ENCODE data around the gene PALLD.
A peak's percentile ranks its signal among the peaks of the same experiment; 100 is the strongest.
"Not testable (repeated sequence)": the region's sequence is repeated elsewhere in the genome, so short reads cannot be mapped to it uniquely, and the experiment has no call there.

Gene PALLD

DNA sequence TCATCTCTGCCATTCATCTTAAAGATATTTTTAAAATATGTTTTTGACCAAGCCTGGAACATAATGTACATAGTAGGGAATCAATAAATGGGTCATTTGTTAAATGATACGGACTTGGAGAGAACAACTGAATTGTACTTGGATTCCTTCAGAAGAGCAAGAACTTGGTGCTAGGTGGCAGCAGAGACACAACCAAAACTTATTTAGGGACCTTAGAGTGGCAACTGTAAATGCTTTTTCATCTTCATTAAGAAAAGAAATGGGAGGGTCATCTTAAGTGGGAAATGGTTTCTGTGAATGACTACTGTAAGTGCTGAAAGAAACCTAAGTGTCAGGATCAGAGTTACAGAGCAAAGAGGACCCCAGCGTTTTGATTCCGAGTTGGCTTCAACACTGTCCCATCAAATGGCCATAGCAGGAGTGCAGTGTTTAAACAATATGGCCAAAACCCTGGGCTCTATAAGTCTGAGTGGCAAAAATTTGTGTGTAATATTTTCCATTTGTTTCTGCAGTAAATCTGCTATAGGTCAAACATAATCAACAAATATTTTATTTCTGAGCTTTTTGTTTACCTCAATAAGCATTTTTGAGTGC, 213.6 kb downstream of the PALLD start:
- peak; percentile 59 to 78 (median 66) for DNase-seq

DNA sequence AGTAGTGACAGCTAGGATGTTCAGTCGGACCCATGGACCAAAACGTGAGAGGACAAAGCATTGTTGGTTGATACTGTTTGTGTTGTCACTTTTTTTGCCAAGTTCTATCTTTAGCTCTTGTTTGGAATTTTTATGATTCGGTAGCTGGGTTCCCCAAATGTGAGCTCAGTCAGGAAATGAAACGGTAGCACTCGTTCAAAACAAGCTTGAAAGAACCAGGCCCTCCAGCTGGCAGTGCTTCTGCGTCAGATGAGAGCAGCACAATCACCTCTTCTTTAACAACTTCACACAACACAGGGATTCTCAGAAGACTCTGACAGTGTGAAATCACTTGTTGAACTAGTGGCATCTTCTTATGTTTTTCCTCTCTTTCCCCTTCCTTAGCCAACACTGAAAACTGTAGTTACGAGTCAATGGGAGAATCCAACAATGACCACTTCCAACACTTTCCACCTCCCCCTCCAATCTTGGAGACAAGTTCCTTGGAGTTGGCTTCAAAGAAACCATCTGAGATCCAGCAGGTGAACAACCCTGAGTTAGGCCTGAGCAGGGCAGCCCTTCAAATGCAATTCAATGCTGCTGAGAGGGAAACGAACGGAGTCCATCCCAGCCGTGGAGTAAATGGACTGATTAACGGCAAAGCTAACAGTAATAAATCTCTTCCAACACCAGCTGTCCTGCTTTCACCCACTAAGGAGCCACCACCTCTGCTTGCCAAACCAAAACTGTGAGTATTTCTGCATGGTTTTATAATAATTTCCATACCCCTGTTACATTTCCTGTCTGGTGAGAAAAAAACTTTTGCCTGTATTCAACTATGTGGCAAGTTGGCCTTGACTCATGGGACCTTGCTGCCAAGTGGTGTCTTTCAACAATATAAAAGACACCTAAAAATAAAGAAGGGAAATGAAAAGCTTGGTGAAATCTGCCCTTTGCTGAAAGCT, 214.6 kb downstream of the PALLD start:
- DNase-seq = peak in 3 of 4 experiments; percentile 41 to 63 (median 43)

DNA sequence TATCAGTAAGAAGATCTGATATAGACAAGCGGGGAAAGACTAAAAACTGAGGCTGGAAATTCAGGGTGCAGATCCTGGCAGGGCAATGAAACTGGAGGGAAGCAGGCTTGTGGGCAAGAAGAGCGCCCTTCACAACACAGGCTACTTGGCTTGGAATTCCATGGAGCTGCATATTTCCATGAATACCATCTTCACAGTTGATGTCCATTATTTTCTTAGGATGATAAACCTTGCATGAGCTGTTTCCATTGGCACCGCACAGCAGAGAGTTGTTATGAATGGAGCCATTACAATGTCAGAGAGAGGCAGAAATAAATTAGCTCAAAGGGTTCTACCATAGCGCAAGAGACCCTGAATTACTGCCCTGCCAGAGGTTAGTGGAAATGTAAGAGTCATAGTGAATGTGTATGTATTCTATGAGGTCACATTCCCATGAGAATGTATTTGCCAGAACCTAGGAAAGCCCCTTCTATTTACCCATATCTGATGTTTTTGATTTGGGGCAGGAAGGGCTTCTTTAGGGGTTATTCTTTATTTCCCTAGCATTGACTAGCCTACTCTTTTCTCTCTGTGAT, 215.6 kb downstream of the PALLD start:
- DNase-seq = no peak

DNA sequence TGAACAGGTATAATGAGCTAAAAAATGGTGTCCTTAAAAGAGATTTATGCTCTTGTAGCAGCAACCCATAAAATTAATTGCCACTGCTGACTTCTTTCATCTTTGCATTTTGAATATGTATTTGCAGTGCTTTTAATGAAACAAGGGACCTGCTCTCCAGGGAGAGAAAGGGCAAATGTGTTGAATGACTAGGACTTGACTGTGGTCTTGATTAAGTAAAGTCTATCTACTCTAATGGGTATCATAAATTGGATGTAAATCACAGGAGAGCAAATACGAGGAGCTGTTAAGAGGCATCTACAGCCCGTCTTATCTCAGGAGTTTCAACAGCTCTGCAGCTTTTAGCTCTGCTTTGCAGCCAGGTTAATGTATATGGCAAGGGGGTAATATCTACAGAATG, 216.4 kb downstream of the PALLD start:
- no peak for DNase-seq

DNA sequence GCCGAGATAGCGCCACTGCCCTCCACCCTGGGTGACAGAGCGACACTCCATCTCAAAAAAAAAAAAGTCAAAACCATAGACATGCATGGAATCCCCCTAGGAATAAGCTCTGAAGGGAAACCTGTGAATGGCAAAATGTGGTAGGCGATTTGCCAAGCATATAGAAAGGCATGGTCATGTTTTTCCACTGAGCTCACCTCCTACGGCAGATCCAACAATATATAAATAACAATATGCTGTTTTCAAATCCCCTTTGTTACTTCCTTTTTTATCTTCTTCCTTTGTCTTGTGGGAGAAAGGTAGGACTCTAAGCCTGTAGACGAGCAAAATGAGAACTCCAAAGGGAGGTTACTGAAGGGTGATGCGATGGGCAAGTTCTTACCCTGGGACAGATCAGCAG, 219.0 kb downstream of the PALLD start:
- peak in 3 of 4 experiments; percentile 24 to 48 (median 26) for DNase-seq

DNA sequence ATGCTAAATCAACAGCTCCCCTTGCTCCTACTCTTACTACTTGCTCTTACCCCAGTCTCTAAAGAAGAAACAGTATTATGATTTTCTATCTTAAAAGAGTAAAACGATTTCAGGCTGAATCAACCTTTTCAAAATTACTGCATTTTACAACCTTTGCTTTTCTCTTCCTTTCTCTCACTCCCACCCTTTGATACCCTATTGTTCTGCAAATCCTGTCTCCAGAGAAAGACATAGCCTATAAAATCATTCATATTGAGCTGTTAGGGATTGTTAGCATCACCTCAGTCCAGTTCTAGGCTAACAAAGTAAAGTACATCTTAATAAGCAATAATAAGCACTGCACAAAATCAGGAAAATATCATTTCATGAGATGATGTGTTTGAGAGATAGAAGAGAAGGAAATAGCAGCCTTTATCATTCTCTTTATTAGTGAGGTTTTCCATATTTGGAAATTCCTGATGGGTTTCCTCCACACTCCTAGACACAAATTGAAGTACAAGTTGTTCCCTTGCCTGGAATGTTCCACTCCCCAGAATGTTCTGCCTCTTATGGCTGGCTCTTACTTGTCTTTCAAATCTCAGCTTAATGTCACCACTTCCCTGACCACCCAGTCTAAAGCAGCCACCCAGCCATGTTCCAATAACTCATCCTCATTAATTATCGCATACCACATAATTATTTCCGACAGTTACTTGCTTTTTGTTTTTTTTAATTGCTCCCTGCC, 219.7 kb downstream of the PALLD start:
- no peak for DNase-seq

DNA sequence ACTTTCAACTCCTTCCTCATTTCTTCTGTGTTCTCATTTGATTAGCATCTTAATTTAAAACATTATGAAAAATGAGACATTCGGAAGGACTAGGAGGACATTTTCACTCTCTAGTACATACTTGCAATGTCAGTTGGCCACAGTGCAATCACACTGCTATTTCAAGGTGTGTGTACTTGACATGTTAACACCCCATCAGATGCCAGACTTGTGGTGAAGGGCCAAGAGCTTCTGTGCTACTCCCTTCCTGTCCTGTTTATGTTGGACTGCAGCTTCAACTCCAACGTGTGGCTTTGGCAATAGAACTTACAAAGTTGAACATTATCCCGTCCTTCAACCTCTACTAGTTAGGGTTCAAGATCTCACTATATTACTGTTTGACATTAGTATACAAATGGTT, 221.0 kb downstream of the PALLD start:
- DNase-seq = no peak

DNA sequence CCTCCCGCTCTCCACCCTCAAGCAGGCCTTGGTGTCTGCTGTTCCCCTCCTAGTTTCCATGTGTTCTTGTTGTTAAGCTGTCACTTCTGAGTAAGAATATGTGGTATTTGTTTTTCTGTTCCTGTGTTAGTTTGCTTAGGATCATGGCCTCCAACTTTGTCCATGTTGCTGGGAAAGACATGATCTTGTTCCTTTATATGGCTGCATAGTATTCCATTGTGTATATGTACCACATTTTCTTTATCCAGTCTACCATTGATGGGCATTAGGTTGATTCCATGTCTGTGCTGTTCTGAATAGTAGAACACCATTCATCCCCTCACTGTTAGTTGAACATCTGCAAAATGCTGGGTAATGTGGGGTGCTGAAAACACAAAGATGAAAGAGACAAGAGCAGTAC, 222.9 kb downstream of the PALLD start:
- DNase-seq = no peak

DNA sequence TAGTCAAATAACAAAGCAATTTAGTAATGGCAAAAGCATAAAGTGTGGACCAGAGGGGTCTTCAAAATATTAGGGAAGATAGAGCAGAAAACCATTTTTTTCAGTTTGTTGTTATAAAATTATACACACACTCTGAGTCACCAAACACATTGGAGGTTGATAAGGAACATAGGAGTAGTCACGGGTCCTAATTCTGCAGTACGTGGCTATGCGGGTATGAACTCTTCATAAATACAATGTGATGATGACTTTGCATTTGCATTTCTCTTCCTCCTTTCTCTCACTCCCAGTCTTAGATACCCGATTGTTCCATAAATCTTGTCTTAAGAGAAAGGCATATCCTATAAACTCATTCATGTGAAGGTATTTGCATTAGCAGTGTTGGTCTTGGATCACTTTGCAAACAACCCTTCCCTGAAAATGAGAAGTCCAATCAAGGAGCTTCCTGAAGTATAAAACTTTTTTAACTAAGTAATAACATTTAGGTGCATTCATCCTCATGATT, 223.6 kb downstream of the PALLD start:
- peak in 3 of 4 experiments; percentile 41 to 62 (median 49) for DNase-seq

DNA sequence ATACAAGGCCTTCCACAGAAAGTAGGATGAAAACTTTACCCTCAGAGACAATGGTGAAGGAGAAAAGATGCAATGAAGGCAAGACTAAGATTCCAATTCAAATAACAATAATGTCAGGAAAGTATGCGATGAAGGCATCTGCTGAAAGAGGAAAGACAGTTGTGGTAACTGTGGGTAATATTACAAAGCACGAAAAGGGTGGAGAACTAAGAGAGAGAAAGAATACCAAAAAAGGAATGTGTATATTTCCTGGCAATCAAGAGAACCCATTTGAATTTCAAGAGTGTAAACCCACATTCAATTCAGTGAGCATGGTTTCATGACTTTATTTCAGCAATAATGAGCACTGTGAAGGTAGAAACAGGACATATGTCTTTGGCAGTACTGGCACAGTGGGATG, 225.5 kb downstream of the PALLD start:
- DNase-seq = no peak

DNA sequence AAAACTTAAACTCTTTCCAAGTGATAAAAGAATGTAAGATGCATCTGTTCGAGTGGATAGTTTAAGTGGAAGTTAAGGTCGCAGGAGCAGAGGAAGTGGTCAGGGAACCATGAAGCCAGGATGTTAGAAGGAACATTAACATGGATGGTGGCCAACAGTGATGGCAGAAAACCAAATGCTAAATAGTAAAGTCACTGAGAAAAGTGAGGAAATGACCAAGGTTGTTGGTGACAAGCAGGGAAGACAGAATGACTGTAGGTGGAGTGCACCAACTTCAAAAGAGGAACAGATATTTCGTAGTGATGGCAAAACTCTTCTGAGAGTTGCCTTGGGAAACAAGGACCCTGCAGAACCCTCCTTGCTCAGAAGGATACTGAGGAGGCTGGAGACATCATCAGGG, 226.2 kb downstream of the PALLD start:
- peak; percentile 35 to 79 (median 64) for DNase-seq

DNA sequence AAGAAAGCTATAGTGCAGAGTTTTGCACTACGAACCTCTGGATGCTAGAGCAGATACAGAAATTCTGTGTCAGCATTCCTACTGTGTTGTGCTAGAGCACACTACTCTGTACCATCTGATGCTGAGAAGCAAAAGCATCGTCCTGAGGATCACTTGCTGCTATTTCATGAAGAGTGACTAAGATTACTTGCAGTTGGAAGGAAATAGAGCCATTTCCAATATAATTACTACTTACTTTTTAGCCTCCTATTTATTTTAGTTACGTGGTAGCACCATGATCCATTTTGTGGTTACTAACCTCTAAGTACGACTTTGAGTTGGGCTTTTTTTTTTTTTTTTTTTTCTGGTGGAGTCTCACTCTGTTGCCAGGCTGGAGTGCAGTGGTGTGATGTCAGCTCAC, 226.7 kb downstream of the PALLD start:
- DNase-seq = no peak

DNA sequence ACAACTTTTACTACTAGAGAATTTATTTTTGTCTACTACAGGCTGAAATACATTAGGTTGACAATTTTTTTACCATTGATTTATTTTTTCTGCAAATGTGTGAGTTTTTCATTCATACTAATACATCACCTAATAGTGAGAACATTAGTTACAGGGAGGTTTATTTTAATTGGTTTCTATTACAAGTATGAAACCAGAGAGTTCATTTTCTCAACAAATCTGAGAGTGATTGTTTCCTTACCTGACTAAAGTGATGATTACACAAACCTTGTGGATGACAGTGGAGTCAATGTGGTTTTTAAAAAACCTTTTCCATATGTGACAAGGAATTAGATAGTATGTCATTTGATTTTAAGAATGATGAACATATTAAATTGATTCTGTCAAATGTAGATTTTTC, 227.4 kb downstream of the PALLD start:
- no peak for DNase-seq

DNA sequence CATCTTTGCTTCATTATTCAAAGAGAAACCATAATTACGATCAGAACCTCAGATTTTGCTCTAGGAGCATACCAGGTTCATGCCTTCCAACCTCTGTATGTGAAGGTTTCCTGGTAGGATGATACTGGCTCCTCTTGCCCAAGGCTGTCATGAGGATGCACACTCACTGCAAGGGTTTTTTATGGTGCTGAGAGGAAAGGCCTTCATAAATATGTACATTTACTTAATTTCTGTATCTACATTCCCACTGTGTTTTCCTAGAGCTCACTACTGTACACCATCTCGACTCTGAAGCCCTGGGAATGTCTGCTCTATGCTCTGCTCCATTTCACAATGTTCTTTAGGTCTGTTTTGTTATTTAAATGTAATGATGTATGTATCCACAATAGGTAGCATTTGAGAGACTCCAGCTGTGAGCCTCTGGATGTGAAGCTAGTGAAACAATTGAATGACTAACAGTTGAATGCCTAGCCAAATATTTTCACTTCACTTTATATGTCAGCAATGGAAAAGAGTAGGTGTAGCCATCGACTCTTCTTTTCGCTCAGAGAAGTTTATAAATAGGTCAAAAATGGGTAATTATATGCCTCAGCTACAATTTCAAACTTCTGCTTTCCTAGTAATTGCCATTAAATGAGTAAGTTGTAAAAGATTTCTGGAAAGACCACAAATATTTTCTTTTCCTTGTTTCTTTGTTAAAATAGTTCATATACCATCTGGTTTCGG, 228.0 kb downstream of the PALLD start:
- peak; percentile 20 to 69 (median 36) for DNase-seq

DNA sequence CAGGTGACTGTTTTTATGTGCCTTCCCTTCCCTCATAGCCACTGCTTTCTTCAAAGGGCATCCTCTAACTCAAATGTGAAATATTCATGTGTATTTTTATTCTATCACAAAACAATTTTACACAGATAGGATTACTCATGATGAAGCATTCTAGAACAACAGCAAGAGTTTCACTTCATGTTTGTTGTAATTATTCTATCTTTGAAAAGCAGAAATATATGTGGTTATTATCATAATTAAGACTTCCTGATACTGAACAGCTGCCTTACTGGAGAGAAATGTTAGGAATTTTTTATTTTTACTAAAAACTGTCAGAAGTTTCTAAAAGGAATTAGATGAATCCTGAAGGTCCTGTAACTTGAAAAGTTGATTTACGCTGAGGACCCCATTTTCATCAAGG, 229.1 kb downstream of the PALLD start:
- DNase-seq = peak in 2 of 4 experiments; percentile 57 to 61

DNA sequence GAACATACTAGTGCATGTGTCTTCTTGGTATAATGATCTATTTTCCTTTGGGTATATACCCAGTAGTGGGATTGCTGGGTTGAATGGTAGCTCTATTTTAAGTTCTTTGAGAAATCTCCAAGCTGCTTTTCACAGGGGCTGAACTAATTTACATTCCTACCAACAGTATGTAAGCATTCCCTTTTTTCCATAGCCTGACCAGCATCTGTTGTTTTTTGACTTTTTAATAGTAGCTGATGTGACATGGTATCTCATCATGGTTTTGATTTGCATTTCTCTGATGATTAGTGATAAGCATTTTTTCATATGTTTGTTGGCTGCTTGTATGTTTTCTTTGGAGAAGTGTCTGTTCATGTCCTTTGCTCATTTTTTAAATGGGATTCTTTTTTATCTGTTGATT, 230.3 kb downstream of the PALLD start:
- DNase-seq = not testable (repeated sequence)

DNA sequence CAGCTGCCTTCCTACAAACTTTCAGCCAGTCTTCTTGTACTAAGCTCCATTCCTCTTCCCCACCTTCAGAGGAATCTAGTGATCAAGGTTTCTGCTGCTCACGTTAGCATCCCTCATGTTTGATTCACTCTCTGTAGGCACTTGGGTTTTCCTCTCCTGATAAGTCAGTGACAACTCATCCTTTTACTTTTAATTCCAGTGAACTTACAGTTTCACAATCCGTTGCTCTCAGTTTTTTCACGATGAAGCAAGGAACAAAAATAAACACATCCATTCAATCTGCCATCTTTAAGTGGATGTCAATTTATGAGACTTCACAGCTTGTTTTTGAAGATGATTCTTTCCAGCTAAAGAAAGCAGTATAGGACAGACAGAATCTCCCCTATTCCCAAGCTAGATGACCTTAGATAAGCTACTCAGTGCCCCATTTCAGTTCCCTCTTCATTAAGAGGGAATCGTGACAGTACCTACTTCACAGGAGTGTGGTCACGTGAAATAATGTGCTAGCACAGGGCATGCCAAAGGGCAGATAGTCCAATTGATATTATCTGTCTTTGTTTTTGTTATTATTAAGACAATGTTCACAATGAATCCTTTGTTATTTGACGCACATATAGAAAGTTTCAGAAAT, 234.3 kb downstream of the PALLD start:
- no peak for DNase-seq

DNA sequence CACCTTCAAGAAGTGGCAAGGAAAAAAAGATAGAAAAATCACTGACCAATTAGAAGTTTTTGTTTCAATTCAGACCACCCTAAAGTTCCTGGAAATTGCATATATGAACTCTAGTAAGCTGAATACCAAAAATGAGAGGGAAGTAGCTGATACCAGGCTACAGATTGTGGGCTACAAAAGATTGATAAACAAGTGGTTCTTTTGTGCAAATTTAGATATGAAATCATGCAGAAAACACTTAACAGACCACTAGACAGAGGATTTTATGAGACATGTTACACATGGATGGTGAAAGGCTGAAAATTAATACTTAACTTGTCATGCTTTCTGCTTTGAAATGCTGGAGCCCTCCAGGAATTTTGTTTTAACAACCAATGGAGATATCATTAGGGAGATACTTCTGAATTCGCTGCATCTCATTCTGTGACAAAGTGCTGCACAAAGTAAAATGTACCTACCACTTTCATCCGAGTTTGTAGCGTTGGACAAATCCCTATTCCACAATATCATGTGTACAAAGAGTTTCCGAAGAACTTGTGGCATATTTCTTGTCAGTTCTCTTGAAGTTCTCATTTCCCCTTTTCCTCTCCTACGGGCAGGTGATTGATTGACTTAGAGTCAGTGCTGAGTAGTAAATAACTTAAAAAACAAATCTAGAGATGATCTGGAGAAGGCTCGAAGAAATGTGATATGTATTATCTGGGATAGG, 235.0 kb downstream of the PALLD start:
- no peak for DNase-seq

DNA sequence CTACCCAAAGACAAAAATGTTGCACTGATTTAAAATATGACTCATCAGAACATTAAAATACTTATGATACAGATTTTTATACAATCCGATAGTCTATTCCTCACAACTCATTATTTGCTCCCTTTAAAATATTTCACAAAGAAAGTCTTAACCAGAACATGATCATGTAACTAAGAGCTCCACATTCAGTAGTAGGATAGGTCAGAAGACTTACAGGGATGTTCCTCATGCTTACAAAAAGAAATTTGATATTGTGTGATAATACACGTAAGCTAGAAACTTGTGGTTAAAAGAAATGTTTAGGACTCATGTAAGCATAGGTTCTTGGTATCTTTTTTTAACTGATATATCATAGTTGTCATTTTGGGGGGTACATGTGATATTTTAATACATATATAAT, 235.9 kb downstream of the PALLD start:
- no peak for DNase-seq

DNA sequence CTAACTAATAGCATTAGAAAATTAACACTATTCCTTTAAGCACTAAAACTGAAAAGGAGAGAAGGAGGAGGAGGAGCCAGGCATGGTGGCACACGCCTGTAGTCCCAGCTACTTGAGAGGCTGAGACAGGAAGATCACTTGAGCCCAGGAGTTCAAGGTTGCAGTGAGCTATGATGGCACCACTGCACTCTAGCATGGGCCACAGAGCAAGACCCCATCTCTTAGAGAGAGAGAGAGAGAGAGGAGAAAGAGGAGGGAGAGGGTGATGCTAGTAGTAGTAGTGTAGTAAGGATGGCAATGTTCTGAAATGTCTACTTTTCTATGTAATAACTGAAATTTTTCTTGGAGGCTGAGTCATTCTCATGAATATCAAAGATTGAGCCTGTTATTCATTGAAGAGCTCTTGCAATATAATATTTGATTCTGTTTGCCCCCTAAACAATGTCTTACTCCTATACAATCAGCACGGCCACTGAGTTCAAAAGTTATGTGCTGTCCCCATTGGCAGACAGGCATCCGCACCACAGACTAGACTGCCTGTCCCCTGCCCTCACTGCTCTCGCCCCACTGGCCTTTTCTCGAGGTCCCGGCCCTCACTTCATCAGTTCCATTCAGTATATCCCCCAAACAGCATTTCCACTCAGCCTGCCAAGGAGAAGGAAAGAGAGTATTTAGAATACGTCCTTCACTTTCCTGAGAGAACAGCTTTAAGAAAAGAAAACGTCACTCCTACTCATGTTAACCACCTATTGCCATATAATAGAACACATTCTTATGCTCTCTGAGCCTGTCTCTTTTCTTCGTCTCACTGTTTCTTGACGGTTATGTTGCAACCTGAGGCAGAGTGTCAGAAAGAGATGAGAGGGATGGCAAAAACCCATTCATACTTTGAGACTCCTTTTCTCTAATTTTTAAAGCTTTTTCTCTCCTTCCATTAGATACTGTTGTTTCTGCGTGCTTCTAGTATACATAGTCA, 238.1 kb downstream of the PALLD start:
- DNase-seq = no peak

Measured in suppressor macrophage (primary cell).